SH-SY5Y (cell line): ENCODE results near the gene PLD4.

Experiments used
- GATA2 ChIP-seq: IDR thresholded peaks from 2 replicates; pipeline ENCODE4 v1.6.1; 2011; ENCODE audit warnings: mild to moderate bottlenecking, low read depth, low read length
- GATA3 ChIP-seq: IDR thresholded peaks from 2 replicates; pipeline ENCODE4 v1.6.1; 2011; ENCODE audit warnings: low read depth, mild to moderate bottlenecking, low read length, moderate library complexity

GRCh38 chr14:104950021-104950420 is 25.3 kb downstream of the PLD4 start:
- TF ChIP-seq GATA2: no peak
- no peak for TF ChIP-seq GATA3
